ENCODE data around the gene MPI.
"Not testable (repeated sequence)": the region's sequence is repeated elsewhere in the genome, so short reads cannot be mapped to it uniquely, and the experiment has no call there.

MPI gene

GRCh38 chr15:74863239-74864056 lies 26.4 kb upstream of the MPI start:
- no peak for DNase-seq (ENCODE audit: low read depth in 2 of 2)

DNA sequence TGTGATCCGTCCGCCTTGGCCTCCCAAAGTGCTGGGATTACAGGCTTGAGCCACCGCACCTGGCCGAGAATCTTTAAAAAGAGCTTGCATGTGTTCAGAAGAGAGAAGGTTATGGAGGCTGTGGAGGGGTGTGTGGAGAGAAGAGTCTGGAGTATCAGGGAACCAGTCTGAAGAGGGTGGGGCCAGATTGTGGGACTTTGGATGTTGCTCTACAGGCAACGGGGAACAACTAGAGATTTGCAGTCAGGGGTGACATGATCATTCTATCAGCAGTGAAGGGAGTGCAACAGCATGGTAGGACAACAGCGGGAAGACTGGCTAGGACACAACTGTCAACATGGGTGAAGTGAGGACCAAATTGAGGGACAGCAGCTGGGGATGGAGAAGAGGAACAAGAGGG lies 25.5 kb upstream of the MPI start:
- no peak for DNase-seq (ENCODE audit: low read depth in 2 of 2)

DNA sequence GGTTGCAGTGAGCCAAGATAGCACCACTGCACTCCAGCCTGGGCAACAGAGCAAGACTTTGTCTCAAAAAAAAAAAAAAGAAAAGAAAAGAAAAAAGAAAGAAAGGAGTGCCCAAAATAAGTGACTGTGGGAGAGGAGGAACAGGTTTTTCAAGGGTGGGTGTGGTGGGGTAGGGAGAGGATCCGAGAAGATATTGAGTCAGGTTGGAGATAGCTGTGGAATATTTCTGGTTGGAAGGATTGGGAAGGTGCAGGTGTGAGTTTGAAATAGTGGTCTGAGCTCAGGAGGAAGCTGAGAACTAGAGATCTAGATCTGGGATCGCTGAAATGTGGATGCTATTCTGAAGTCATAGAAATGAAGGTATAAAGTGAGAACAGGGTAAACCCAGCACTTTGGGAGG lies 24.5 kb upstream of the MPI start:
- DNase-seq (ENCODE audit: low read depth in 2 of 2) = no peak

DNA sequence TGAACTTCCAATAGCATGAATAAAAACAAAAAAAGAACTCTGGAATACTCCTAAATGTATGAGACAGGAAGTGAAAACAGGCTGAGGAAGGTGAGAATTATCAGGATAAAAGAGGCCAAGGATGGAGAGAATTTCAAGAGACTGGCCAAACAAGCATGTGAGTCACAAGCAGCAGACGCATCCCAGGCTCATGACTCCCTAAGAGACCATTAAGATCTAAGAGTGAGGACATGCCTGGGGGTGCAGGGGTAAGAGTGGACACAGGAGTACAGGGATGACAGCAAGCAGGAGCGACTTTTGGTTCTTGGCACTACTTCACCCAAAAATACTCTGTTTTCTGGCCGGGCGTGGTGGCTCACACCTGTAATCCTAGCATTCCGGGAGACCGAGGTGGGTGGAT lies 23.8 kb upstream of the MPI start:
- no peak for DNase-seq (ENCODE audit: low read depth in 2 of 2)

GRCh38 chr15:74867466-74868038 lies 22.3 kb upstream of the MPI start:
- DNase-seq (ENCODE audit: low read depth in 2 of 2) = no peak

DNA sequence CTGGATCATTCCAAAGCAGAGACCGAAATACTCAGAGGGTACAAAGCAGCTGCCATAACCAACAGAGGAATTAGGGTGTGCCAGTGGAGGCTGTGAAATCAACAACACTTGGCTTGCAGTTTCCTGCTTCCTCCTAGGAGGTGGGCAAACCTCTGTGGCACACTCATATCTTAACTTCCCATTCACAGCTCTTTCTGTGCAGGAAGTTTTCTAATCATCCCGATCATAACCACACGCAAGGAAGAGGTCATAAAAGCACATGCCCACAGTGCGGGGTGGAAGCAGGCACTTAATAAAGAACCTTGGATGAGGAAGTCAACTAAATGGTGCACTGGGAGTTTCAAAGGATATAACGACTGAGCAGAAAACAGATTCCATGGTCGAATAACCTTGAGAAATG lies 21.8 kb upstream of the MPI start:
- no peak for DNase-seq (ENCODE audit: low read depth in 2 of 2)

- no peak for DNase-seq (ENCODE audit: low read depth in 2 of 2)
Measured at GRCh38 chr15:74869372-74869725, 20.5 kb upstream of the MPI start.

DNA sequence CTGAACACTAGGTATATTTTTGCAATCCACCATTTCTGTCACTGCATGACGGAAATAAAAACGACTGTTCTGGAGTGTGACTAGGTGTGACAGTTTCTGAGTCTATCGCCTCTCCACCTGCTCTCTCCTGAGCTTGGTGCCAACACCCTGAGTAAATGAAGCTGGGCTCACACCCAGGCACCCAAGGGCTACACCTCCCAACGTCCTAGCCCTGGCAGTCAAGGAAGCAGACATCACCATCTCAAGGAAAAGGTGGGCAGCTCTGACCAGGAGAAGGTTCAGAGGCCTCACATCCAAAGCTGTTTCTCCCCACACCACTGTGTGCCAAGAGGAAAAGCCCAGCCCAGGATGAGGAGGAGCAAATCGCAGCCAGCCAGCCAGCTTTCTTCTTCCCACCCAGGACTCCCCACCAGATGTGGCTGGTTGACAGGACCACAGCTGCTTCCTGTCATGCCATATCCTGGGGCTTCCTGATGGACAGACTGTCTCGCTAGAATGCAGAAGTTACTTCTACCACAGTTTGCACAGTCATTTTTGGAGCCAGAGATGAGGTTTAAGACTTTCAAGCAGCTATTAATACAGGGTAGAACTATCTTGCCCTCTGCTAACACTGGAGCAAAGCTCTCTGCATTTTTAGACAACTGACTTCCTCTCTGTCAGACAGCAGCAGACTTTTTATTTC lies 20.0 kb upstream of the MPI start:
- DNase-seq (ENCODE audit: low read depth in 2 of 2) = no peak

- no peak for DNase-seq (ENCODE audit: low read depth in 2 of 2)
Measured at GRCh38 chr15:74870436-74871215, 19.2 kb upstream of the MPI start.

DNA sequence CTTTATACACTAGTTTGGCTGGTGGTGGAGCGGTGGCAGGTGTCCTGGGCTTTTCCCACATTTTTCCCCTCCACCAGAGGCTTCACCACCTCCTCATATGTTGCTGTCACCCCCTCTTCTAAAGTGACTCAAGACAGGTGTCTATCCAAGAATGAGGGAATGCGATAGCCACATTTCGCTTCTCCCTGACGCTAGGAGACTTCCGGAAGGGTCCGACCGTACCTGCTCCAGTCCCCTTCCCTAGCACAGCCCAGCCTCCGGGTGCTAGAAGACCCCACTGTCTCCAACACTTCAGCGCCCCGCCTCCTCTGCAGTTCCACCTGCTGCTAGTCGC lies 17.2 kb upstream of the MPI start:
- DNase-seq (ENCODE audit: low read depth in 2 of 2) = no peak

GRCh38 chr15:74873036-74873755 lies 16.6 kb upstream of the MPI start, which contains the start of gene SCAMP2:
SCAMP2 (minus strand) TSS chr15:74873365; CDS start chr15:74873255, 110 bp downstream.
- DNase-seq (ENCODE audit: low read depth in 2 of 2) = peak; percentile 75 to 87

- no peak for DNase-seq (ENCODE audit: low read depth in 2 of 2)
Measured at GRCh38 chr15:74873756-74874424, 16.0 kb upstream of the MPI start.

DNA sequence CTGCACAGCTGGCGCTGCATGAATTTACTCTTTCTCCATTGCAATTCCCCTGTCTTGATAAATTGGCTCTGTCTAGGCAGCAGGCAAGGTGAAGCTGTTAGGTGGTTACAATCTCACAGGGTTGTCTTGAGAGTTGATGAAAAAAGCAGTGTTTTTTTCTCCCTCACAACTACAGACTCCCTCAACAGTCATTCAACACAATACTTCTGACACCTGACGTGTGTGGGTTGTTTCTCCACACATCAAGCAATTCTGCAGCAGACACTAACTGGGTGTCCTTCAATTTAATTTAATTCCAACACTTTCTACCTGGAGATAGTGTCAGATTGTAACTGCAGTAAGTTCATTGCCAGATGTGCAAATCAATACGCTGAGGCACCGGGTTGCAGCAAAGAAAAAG lies 11.6 kb upstream of the MPI start:
- DNase-seq (ENCODE audit: low read depth in 2 of 2) = no peak

GRCh38 chr15:74882528-74882927 lies 7.3 kb upstream of the MPI start:
- no peak for DNase-seq (ENCODE audit: low read depth in 2 of 2)

DNA sequence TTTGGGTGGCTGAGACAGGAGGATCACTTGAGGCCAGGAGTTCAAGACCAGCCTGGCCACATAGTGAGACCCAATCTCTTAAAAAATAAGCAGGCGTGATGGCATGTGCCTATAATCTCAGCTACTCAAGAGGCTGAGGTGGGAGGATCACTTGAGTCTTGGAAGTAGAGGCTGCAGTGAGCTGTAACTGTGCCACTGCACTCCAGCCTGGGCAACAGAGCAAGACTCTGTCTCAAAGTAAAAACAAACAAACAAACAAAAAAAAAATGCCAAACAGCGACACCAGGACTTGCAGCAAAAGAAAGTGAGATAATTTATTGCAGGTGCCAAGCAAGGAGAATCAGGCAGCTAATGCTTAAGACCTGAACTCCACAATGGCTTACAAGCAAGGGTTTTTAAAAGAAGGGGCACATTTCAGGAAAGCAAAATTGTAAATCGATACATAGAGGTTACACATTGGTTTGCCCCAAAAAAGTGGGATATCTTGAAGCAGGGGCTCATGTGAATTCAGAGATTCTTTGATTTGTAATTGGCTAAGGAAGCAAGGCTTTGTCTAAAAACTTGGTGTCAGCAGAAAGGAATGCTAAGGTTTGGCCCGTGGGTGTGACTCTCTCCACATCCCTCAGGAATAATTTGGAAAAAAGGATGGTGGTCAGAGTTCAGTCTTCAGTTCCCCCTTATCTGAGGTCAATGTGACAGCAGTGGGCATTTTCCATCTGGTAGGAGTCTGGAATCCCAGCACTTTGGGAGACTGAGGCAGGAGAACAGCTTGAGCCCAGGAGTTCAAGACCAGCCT lies 5.2 kb upstream of the MPI start:
- no peak for DNase-seq (ENCODE audit: low read depth in 2 of 2)

- DNase-seq (ENCODE audit: low read depth in 2 of 2) = no peak
Measured at GRCh38 chr15:74885461-74885860, 4.4 kb upstream of the MPI start.

GRCh38 chr15:74887537-74888193 lies 2.2 kb upstream of the MPI start:
- not testable (repeated sequence) for DNase-seq (ENCODE audit: low read depth in 2 of 2)

DNA sequence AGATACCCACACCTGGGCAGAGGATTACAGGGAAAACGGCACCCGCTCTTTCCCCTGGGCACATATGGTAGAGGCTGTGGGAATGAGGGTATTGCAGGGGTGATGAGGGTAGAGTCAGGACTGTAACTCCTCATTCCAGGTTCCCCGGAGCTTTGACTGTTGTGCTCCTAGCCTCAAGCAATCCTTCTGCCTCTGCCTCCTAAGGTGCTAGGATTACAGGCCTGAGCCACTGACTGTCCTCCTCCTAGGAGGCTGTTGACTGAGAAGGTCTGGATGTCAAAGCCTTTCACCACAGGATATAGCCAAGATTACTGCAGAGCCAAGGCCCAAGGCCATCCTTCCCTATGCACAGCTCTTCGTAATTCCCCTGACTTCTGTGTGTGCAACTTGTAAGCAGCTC lies 1.1 kb upstream of the MPI start:
- DNase-seq (ENCODE audit: low read depth in 2 of 2) = no peak

DNA sequence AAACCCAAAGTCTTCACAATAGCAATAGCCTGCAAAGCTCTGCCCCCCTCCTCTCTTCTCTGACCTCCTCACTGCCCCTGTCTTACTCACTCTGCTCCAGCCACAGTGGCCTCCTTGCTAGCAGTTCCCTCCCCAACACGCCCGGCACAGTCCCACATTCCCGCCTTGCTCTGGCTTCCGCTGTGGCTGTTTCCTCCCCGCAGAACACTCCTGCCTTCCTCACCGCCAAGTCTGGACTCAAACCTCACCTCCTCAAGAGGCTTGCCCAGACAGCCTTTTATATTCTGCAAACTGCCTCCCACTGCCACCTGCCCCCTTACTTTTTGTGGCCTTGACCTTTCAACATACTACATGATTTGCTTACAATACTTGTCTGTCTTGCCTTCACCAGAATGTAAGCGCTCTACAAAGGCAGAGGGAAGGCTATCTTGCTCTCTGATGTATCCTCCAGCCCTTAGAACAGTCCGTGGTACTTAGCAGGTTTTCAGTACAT lies 406 bp upstream of the MPI start:
- no peak for DNase-seq (ENCODE audit: low read depth in 2 of 2)

GRCh38 chr15:74890665-74890960 lies 771 bp downstream of the MPI start:
- no peak for DNase-seq (ENCODE audit: low read depth in 2 of 2)

Measured in activated CD8-positive, alpha-beta memory T cell treated with anti-CD3 and anti-CD28 coated beads for 4 hours (primary cell).